Esophagus squamous epithelium (tissue), 4 donors: ENCODE results near the gene AOPEP.

Source experiments
- POLR2A ChIP-seq, 4 donors: fragments of 450-650 bp; IDR thresholded peaks; one replicate each; pipeline ENCODE4 v1.6.1; 2017; ENCODE audit warnings: antibody characterized with exemption in 4 of 4, mild to moderate bottlenecking in 4 of 4, moderate library complexity in 3 of 4
- TF ChIP-seq, protein P1 (sequence below), 6 experiments: fragments of 450-650 bp in 4 of 6; fragments of 200-600 bp in 2 of 6; sonication (generic) in 2 of 6; IDR thresholded peaks; one replicate each; pipeline ENCODE4 v1.5.1; 2016 to 2019; ENCODE audit warnings: antibody characterized with exemption in 6 of 6, mild to moderate bottlenecking in 4 of 6, moderate library complexity in 4 of 6

DNA sequence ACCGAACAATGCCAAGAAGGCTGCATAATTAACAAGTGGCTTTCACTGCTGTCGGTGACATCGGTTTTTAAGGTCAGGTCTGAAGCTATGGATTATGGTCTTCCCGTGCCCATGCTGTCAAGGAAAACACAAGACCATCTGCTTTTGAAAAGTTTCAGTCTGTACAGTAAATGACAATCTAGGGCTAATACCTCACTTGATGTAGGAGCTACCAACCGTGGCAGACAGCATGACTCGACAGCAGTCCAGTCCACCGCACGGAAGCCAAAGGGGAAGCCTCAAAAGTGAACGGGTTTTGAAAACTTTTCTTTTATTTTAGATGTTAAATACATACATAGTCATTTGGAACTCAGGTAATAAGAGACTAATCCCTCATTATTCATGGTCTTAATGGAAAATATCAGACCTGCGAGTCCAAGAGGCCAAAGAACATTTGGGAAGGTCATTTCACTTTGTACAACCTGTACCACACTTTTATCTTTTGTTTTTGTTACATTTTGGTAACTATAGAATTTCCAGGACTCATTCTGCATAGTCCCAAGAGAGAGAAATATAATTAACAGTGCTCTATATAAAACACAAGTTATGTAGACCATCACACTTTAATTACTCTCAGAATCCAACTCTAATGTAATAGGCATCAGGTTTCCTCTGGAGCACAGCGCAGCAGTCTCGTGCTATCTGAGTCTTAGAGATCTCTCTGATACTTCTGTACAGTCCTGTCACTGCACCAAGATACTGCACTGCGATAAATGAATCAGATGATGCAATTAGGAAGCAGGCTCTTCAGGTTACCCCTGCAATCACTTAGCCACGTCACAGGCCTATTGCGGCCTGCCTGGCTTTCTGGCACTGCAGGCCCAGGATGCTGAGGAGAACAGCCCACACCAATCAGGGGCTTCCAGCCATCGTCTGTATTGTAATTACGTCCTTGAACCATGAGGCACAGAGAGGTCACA lies 406.1 kb downstream of the AOPEP start:
- no peak for TF ChIP-seq POLR2A (IDR thresholded peaks at IDR 0.05)
- TF ChIP-seq, protein P1, sequence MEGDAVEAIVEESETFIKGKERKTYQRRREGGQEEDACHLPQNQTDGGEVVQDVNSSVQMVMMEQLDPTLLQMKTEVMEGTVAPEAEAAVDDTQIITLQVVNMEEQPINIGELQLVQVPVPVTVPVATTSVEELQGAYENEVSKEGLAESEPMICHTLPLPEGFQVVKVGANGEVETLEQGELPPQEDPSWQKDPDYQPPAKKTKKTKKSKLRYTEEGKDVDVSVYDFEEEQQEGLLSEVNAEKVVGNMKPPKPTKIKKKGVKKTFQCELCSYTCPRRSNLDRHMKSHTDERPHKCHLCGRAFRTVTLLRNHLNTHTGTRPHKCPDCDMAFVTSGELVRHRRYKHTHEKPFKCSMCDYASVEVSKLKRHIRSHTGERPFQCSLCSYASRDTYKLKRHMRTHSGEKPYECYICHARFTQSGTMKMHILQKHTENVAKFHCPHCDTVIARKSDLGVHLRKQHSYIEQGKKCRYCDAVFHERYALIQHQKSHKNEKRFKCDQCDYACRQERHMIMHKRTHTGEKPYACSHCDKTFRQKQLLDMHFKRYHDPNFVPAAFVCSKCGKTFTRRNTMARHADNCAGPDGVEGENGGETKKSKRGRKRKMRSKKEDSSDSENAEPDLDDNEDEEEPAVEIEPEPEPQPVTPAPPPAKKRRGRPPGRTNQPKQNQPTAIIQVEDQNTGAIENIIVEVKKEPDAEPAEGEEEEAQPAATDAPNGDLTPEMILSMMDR (IDR thresholded peaks at IDR 0.05) = no peak
